GM12801 (cell line): ENCODE results near the gene PGA5.
"Not testable (repeated sequence)": the region's sequence is repeated elsewhere in the genome, so short reads cannot be mapped to it uniquely, and the experiment has no call there.

Source experiments
- TF ChIP-seq, protein P1 (sequence below): IDR thresholded peaks from one replicate; pipeline ENCODE4 v1.5.1; 2011; ENCODE audit warnings: control low read depth; ENCODE audit not compliant: insufficient read length; ENCODE audit errors: extremely low read depth

The PGA5 gene

GRCh38 chr11:61201476-61201875, 39.5 kb upstream of the PGA5 start:
- TF ChIP-seq, protein P1, sequence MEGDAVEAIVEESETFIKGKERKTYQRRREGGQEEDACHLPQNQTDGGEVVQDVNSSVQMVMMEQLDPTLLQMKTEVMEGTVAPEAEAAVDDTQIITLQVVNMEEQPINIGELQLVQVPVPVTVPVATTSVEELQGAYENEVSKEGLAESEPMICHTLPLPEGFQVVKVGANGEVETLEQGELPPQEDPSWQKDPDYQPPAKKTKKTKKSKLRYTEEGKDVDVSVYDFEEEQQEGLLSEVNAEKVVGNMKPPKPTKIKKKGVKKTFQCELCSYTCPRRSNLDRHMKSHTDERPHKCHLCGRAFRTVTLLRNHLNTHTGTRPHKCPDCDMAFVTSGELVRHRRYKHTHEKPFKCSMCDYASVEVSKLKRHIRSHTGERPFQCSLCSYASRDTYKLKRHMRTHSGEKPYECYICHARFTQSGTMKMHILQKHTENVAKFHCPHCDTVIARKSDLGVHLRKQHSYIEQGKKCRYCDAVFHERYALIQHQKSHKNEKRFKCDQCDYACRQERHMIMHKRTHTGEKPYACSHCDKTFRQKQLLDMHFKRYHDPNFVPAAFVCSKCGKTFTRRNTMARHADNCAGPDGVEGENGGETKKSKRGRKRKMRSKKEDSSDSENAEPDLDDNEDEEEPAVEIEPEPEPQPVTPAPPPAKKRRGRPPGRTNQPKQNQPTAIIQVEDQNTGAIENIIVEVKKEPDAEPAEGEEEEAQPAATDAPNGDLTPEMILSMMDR, result no peak

DNA sequence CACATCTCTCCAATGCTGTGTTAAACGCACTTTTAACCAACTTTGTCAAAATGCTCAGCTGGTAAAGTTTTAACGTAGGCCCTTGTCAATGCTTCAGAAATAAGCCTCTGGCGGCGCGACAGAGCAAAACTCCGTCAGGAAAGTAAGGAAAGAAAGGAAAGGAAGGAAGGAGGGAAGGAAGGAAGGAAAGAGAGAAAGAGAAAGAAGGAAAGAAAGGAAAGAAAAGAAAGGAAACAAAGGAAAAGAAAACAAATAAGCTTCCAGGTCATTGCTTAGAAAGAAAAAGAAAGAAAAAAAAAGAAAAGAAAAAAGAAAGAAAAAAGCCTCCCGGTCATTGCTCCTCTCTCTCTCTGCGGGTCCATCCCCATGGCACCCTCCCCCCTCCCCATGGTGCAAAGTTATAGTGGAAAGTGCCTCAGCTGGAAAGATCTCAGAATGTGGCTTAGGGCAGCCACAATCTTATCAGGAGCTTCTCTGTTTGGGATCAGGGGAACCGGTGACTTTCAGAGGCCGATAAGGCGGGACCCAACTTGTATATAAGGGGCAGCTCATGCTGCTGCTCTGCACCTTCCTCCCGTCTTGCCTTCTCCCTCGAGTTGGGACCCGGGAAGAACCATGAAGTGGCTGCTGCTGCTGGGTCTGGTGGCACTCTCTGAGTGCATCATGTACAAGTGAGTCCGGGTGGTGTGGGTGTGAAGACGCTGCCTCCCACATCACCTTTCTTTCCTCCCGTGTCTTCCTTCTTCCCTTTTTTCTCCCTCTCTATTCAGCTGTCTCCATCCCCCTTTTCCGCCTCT, 37.8 kb upstream of the PGA5 start, which contains the start of gene PGA3:
Gene PGA3 (plus strand): TSS at position 566 of the 797 bp plus-strand sequence. CDS start 50 bp downstream, at position 616.
- TF ChIP-seq, protein P1, result not testable (repeated sequence)

GRCh38 chr11:61222047-61222446, 18.9 kb upstream of the PGA5 start, which contains the start of gene PGA4:
Gene PGA4 (plus strand): TSS chr11:61222347. CDS start chr11:61222401, 54 bp downstream.
- TF ChIP-seq, protein P1, result not testable (repeated sequence)

GRCh38 chr11:61254403-61255025, 13.5 kb downstream of the PGA5 start:
- TF ChIP-seq, protein P1, result no peak

GRCh38 chr11:61256710-61257482, 15.9 kb downstream of the PGA5 start:
- TF ChIP-seq, protein P1, result no peak

DNA sequence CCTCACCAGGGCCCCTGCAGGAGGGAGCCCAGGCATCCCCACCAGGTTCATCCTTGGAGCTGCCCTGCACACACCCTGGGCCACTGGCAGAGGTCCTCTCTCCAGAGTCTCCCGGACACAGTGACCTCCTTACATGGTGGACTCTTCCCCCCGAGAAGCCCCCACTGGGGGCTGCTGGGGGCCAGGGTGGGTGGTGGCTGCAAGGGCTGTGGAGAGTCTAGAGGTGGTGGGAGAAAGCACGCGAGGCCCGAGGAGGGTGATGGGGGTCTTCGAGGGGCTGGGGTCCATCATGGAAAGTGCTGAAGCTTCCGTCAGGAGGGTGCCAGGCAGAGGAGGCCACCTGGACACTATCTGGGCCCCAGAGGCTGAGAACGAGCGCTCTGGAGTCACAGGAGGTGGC, 17.6 kb downstream of the PGA5 start:
- TF ChIP-seq, protein P1, result no peak

DNA sequence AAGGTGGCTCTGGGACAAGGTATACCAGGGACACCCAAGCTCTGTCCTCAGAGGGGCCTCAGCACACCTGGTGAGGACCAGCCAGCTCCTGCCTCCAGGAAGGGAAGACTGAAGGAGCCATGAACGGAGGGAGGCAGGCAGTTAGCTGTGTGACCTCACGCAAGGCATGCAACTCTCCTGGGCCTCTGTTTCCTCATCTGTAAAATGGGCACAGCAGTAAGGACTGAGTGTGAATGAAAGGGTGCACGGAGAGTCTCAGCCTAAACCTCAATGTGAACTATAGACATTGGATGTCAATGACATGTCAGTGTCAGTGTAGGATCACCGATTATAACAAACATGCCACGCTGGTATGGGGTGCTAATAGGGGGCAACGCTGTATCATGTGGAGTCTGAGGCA, 18.4 kb downstream of the PGA5 start:
- TF ChIP-seq, protein P1, result no peak
